ENCODE measurements around the gene IQSEC1. TPM values are rescaled to one million over a fixed set of nuclear protein-coding genes. Genes with fewer than 3 reads are reported as not detected.

Gene IQSEC1
- 10 to 100 TPM; 26.9 to 45.4 (median 26.9) TPM for total RNA-seq

- TF ChIP-seq CTCF (IDR thresholded peaks at IDR 0.05) (no peak), POLR2AphosphoS5 (IDR thresholded peaks at IDR 0.05) (no peak), POLR2A (IDR thresholded peaks at IDR 0.05) (no peak)
- Histone ChIP-seq H3K27ac (no peak within 1 kb of the TSS), H3K36me3 (no peaks in the 10 kb centered on the region), H3K4me1 (no peaks in the 10 kb centered on the region), H3K4me3 (peak within 1 kb of the TSS in 2 of 3 donors; percentile 29 to 52), H3K9me3 (no peaks in the 10 kb centered on the region), H3K27me3 (peaks cover 6 to 39% of the 10 kb centered on the region in 2 donors)
- intact Hi-C loops (cut with DNase I; ENCODE audit: low total_unique reads) = no loop called here
- no peak for DNase-seq (ENCODE audit: low spot score in 2 of 2)
These were observed at the start of gene IQSEC1 for GRCh38 chr3:13073326-13074005. Gene IQSEC1 (minus strand): TSS chr3:13073429. CDS start chr3:13073014, 415 bp downstream.

- no peak for DNase-seq (ENCODE audit: low spot score in 2 of 2)
- Histone ChIP-seq H3K4me1 (no peaks in the 10 kb centered on the region), H3K27me3 (peaks cover 0 to 5% of the 10 kb centered on the region in 2 donors), H3K9me3 (no peaks in the 10 kb centered on the region), H3K36me3 (no peaks in the 10 kb centered on the region), H3K4me3 (no peak overlapping the region), H3K27ac (no peak overlapping the region)
- TF ChIP-seq POLR2AphosphoS5 (IDR thresholded peaks at IDR 0.05) = no peak
- TF ChIP-seq CTCF (IDR thresholded peaks at IDR 0.05) = no peak
- TF ChIP-seq POLR2A (IDR thresholded peaks at IDR 0.05) = no peak
- intact Hi-C loops (cut with DNase I; ENCODE audit: low total_unique reads) = no loop called here
These were observed 49.1 kb upstream of the IQSEC1 start for GRCh38 chr3:13122081-13123012.

- Histone ChIP-seq H3K27me3 (peaks cover 0 to 5% of the 10 kb centered on the region in 2 donors), H3K36me3 (no peaks in the 10 kb centered on the region), H3K27ac (no peak overlapping the region), H3K4me3 (no peak overlapping the region), H3K4me1 (no peaks in the 10 kb centered on the region), H3K9me3 (no peaks in the 10 kb centered on the region)
- DNase-seq (ENCODE audit: low spot score in 2 of 2) = no peak
- intact Hi-C loops (cut with DNase I; ENCODE audit: low total_unique reads) = no loop called here
- no peak for TF ChIP-seq POLR2AphosphoS5 (IDR thresholded peaks at IDR 0.05)
- TF ChIP-seq CTCF (IDR thresholded peaks at IDR 0.05) = no peak
- no peak for TF ChIP-seq POLR2A (IDR thresholded peaks at IDR 0.05)
These were observed 48.3 kb upstream of the IQSEC1 start for GRCh38 chr3:13121553-13122001.

- H3K4me3 ChIP-seq = no peak overlapping the region
- TF ChIP-seq POLR2AphosphoS5 (IDR thresholded peaks at IDR 0.05) (no peak), POLR2A (IDR thresholded peaks at IDR 0.05) (no peak), CTCF (IDR thresholded peaks at IDR 0.05) (no peak)
- no peak overlapping the region for H3K27ac ChIP-seq
- H3K9me3 ChIP-seq = no peaks in the 10 kb centered on the region
- intact Hi-C loops (cut with DNase I; ENCODE audit: low total_unique reads) = no loop called here
- H3K4me1 ChIP-seq = no peaks in the 10 kb centered on the region
- H3K27me3 ChIP-seq = peaks cover 0 to 5% of the 10 kb centered on the region in 2 donors
- DNase-seq (ENCODE audit: low spot score in 2 of 2) = no peak
- no peaks in the 10 kb centered on the region for H3K36me3 ChIP-seq
These were observed 47.8 kb upstream of the IQSEC1 start for GRCh38 chr3:13120928-13121552.

Measured in breast epithelium (tissue), 4 donors.